Coronary artery (tissue), 2 donors: ENCODE results near the gene CREB1.

Source experiments
- DNase-seq: peaks from one replicate; pipeline ENCODE4 v3.0.0-alpha.2; 2017; ENCODE audit warnings: low spot score
- H3K27ac ChIP-seq, 2 donors: fragments of 200-600 bp; sonication (generic); one replicate each; pipeline ENCODE4 v1.5.1; 2016 to 2019
- H3K4me3 ChIP-seq: fragments of 200-600 bp; sonication (generic); 2 replicates; pipeline ENCODE4 v1.5.1; 2016; ENCODE audit warnings: mild to moderate bottlenecking, moderate library complexity
- TF ChIP-seq, protein P1 (sequence below): fragments of 200-600 bp; sonication (generic); IDR thresholded peaks from one replicate; pipeline ENCODE4 v1.5.1; 2019; ENCODE audit warnings: antibody characterized with exemption

The CREB1 gene

DNA sequence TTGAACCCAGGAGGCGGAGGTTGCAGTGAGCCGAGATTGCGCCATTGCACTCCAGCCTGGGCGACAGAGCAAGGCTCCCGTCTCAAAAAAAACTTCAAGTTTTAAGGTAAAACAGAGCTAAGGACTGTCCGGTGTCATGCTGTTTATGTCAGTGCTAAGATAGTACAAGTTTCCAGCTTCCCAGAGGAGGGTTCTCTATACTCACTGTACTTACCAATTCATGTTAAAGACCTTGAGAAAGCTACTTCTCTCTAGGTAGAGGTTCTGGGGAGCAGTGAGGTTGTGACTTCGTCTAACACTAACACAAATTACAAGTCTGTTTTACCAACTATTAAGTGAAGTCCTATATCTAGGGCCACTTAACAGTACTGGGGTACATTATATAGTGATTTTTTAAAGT lies 76.6 kb downstream of the CREB1 start:
- TF ChIP-seq, protein P1, sequence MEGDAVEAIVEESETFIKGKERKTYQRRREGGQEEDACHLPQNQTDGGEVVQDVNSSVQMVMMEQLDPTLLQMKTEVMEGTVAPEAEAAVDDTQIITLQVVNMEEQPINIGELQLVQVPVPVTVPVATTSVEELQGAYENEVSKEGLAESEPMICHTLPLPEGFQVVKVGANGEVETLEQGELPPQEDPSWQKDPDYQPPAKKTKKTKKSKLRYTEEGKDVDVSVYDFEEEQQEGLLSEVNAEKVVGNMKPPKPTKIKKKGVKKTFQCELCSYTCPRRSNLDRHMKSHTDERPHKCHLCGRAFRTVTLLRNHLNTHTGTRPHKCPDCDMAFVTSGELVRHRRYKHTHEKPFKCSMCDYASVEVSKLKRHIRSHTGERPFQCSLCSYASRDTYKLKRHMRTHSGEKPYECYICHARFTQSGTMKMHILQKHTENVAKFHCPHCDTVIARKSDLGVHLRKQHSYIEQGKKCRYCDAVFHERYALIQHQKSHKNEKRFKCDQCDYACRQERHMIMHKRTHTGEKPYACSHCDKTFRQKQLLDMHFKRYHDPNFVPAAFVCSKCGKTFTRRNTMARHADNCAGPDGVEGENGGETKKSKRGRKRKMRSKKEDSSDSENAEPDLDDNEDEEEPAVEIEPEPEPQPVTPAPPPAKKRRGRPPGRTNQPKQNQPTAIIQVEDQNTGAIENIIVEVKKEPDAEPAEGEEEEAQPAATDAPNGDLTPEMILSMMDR: no peak
- H3K27ac ChIP-seq: no peak overlapping the region

DNA sequence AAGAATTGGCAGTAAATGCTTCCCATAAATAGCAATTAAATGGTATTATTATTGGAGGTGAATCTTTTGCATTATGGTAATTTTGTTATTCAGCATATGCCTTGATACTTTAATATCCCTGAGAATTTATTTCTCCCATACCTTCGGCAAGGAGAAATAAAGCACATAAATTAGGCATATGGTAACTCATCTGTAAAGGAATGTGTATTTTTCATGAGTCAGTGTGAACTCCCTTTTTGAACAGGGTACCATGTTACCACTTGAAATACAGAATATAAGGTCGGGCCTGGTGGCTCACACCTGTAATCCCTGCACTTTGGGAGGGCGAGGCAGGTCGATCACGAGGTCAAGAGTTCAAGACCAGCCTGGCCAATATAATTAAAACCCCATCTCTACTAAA lies 77.1 kb downstream of the CREB1 start:
- no peak overlapping the region for H3K27ac ChIP-seq
- H3K4me3 ChIP-seq: no peak overlapping the region
- TF ChIP-seq, protein P1: no peak
- DNase-seq: no peak

More for the DNA sequence above, 76.6 kb downstream of the CREB1 start:
- no peak overlapping the region for H3K4me3 ChIP-seq
- no peak for DNase-seq

DNA sequence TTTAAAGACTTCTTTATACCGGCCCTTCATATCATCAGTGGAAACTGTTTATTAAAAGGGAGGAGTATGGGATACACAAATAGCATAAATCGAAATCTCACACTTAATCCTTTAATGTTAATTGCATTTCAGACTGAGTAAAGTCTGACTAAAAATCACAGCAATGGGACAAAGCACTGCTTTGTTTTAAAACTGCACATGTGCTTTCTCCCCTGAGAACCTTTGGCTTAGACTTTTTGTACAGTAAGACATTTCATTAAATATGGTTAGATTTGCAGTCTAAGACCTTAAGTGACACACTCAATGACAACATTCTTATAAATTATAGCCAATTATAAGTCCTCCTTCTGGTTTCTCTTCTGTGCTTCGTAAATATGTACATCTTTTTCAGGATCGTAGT lies 83.0 kb downstream of the CREB1 start:
- no peak overlapping the region for H3K27ac ChIP-seq
- DNase-seq: no peak
- TF ChIP-seq, protein P1: no peak
- H3K4me3 ChIP-seq: no peak overlapping the region

DNA sequence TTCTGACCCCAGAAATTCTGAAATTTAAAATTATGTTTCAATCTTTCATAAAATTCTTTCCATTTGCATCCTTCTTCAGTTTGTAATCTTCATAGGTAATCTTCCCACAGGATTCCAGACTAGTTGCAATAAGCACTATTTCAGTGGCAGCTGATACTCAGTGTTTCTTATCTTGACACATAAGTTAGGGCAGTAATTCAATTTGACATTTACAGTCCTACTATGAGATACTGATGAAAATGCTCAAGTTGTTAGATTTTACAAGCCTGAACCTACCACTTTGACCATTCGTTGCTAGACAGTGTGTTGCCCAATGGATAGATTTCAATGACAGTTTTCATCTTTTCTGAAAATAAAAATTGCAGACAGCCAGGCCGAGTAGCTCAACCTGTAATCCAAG lies 85.1 kb downstream of the CREB1 start:
- TF ChIP-seq, protein P1: no peak
- Histone ChIP-seq H3K4me3 (no peak overlapping the region), H3K27ac (no peak overlapping the region)
- DNase-seq: no peak

DNA sequence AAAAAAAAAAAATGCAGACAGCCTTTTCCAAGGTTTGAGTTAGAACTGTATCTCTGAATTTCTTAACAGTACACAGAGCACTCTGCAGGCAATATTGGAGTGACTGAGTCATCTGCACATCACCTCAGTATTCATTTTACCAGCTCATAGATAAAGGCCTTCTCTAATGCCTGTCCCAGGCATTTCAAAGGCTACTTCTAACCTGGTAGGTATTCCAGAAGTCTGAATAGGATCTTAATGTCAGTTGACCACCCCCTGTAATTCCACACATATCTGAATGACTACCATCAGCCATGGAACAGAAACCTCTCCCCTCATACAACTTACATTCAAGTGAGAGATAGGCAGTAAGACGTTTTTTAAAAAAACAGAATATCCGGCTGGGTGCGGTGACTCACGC lies 86.4 kb downstream of the CREB1 start:
- H3K27ac ChIP-seq: no peak overlapping the region
- TF ChIP-seq, protein P1: no peak
- no peak for DNase-seq
- no peak overlapping the region for H3K4me3 ChIP-seq

DNA sequence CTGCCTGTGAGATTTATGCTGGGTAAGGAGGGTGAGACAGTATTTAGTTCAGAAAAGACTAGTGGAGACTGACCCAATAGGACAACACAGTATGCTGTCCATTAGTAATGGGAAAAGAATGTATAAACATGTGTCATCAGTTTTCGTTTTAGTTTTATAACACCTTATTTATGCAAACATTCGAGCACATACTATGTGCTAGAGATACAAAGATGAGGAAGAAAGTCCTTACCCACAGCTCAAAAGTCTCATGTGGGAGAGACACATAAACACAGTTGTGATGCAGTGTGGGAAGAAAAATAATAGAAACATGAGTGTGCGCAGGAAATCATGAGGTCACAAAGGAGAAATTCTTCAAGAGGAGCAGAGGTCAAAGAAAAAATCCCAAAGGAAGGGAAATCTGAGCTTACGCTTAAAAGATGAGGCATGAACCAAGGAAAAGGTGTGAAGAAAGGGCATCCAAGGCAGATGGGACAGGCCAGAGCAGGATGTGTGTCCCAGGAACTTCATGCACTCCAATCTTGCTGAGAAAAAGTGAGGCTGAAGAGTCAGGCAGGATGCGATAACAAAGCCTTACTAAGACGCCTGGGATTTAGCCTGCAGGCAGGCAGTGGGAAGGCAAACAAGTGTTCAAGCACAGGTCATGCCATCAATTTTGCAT lies 87.4 kb downstream of the CREB1 start:
- no peak overlapping the region for H3K27ac ChIP-seq
- no peak overlapping the region for H3K4me3 ChIP-seq
- TF ChIP-seq, protein P1: no peak
- DNase-seq: no peak

DNA sequence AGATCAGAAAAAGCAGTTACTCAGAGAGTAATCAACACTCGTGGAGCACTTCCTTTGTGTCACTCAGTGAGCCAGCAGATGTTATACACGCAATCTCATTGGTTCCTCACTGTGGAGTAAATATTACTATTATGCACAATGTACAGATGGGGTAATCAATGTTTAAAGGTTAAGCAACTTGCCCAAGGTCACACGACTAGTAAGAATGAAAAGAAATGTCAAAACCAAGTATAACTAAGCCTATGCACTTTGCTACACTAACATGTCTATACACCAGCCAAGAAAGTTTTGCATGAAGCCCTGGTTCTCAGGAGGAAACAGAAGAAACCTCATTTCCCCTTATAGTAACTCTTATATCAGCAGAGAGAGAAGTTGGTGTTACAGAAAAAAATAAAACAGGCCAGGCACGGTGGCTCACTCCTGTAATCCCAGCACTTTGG lies 90.0 kb downstream of the CREB1 start:
- DNase-seq: no peak
- H3K4me3 ChIP-seq: no peak overlapping the region
- TF ChIP-seq, protein P1: no peak
- H3K27ac ChIP-seq: no peak overlapping the region
